ENCODE results near the gene PLA2G4E. TPM values are rescaled to one million over a fixed set of nuclear protein-coding genes. Genes with fewer than 3 reads are reported as not detected.

The PLA2G4E gene
- total RNA-seq, 1 donor from 2014 or later, result not detected

GRCh38 chr15:42048821-42049200 lies 28.0 kb upstream of the PLA2G4E start:
- Mint-ChIP-seq H3K4me3 (no peak overlapping the region), H3K27me3 (ENCODE audit: low read depth) (peaks cover 5% of the 10 kb centered on the region), H3K4me1 (no peaks in the 10 kb centered on the region), H3K9me3 (no peaks in the 10 kb centered on the region), H3K36me3 (ENCODE audit: low read depth) (no peaks in the 10 kb centered on the region), H3K27ac (ENCODE audit: unreplicated experiment) (no peak overlapping the region)
- no peak for DNase-seq (ENCODE audit: low read depth, low spot score)
- no peak for TF ChIP-seq CTCF (conservative IDR thresholded peaks at IDR 0.05)

GRCh38 chr15:42048080-42048820 lies 27.4 kb upstream of the PLA2G4E start:
- no peak overlapping the region for H3K4me3 Mint-ChIP-seq
- no peak for TF ChIP-seq CTCF (conservative IDR thresholded peaks at IDR 0.05)
- no peaks in the 10 kb centered on the region for H3K9me3 Mint-ChIP-seq
- no peaks in the 10 kb centered on the region for H3K4me1 Mint-ChIP-seq
- H3K27me3 Mint-ChIP-seq (ENCODE audit: low read depth), result peaks cover under 1% of the 10 kb centered on the region
- no peaks in the 10 kb centered on the region for H3K36me3 Mint-ChIP-seq (ENCODE audit: low read depth)
- DNase-seq (ENCODE audit: low read depth, low spot score), result no peak
- no peak overlapping the region for H3K27ac Mint-ChIP-seq (ENCODE audit: unreplicated experiment)

GRCh38 chr15:42046597-42046996 lies 25.8 kb upstream of the PLA2G4E start:
- peaks cover 4% of the 10 kb centered on the region for H3K4me1 Mint-ChIP-seq
- no peak overlapping the region for H3K4me3 Mint-ChIP-seq
- no peaks in the 10 kb centered on the region for H3K36me3 Mint-ChIP-seq (ENCODE audit: low read depth)
- H3K9me3 Mint-ChIP-seq, result no peaks in the 10 kb centered on the region
- no peaks in the 10 kb centered on the region for H3K27me3 Mint-ChIP-seq (ENCODE audit: low read depth)
- TF ChIP-seq CTCF (conservative IDR thresholded peaks at IDR 0.05), result no peak
- no peak overlapping the region for H3K27ac Mint-ChIP-seq (ENCODE audit: unreplicated experiment)
- DNase-seq (ENCODE audit: low read depth, low spot score), result no peak

GRCh38 chr15:42045211-42045615 lies 24.4 kb upstream of the PLA2G4E start:
- Mint-ChIP-seq H3K4me3 (no peak overlapping the region), H3K36me3 (ENCODE audit: low read depth) (no peaks in the 10 kb centered on the region), H3K9me3 (no peaks in the 10 kb centered on the region), H3K27ac (ENCODE audit: unreplicated experiment) (no peak overlapping the region), H3K27me3 (ENCODE audit: low read depth) (no peaks in the 10 kb centered on the region), H3K4me1 (peaks cover 5% of the 10 kb centered on the region)
- no peak for DNase-seq (ENCODE audit: low read depth, low spot score)
- TF ChIP-seq CTCF (conservative IDR thresholded peaks at IDR 0.05), result no peak

- H3K4me1 Mint-ChIP-seq, result peaks cover 5% of the 10 kb centered on the region
- DNase-seq (ENCODE audit: low read depth, low spot score), result no peak
- H3K36me3 Mint-ChIP-seq (ENCODE audit: low read depth), result no peaks in the 10 kb centered on the region
- H3K4me3 Mint-ChIP-seq, result no peak overlapping the region
- no peak overlapping the region for H3K27ac Mint-ChIP-seq (ENCODE audit: unreplicated experiment)
- no peaks in the 10 kb centered on the region for H3K27me3 Mint-ChIP-seq (ENCODE audit: low read depth)
- no peak for TF ChIP-seq CTCF (conservative IDR thresholded peaks at IDR 0.05)
- H3K9me3 Mint-ChIP-seq, result no peaks in the 10 kb centered on the region
Observed at GRCh38 chr15:42042602-42043400, 22.0 kb upstream of the PLA2G4E start.
